H4 (cell line): ENCODE measurements around the gene C1orf232. TPM values are rescaled to one million over a fixed set of nuclear protein-coding genes. Genes with fewer than 3 reads are reported as not detected.

Experiments
- DNase-seq: peaks from one replicate; pipeline ENCODE4 v3.0.0-alpha.2; 2015; ENCODE audit warnings: low spot score
- total RNA-seq: library from RNA; depleted of rRNA; stranded (reverse); fragments of >200 nt; shearing (Covaris generic); gene quantifications from 2 replicates; pipeline ENCODE4 v1.2.3, GENCODE V29; 2014

Gene C1orf232
- total RNA-seq, 1 experiment from 2014 or later: not detected

DNA sequence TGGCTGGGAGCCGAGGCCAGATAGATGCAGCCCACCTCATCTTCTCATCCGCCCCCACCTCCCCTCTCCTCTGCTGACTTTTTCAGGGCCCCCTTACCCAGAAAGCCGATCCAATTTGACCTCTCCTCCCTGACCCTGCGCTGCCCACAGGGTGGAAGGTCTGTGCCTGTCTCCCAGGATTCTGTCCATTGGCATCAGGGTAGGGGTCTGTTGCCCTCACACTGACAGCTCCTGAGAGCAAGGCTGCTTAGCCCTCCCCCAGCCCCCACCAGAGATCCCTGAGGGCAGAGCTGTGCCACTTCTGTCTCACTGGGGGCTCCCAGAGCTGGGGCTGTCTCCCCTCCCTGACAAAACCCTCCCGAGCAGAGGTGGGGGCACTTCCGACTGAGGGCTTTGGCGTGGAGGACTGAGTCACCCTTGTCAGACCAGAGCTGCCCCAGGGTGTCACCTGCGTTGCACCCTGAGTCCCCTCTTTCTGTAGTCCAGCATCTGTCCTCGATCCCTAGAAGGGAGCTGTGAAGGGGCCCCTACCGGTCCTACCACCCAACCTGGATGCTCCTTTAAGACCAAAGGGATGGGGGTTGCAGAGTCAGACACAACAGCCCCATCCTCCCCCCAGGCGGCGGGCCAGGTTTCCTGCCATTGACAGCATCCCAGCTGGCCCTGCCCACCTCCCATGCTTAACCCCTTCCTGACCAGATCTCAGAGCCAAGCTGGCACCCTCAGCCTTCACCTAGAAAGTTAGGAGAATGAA is 12.3 kb downstream of the C1orf232 start:
- no peak for DNase-seq

DNA sequence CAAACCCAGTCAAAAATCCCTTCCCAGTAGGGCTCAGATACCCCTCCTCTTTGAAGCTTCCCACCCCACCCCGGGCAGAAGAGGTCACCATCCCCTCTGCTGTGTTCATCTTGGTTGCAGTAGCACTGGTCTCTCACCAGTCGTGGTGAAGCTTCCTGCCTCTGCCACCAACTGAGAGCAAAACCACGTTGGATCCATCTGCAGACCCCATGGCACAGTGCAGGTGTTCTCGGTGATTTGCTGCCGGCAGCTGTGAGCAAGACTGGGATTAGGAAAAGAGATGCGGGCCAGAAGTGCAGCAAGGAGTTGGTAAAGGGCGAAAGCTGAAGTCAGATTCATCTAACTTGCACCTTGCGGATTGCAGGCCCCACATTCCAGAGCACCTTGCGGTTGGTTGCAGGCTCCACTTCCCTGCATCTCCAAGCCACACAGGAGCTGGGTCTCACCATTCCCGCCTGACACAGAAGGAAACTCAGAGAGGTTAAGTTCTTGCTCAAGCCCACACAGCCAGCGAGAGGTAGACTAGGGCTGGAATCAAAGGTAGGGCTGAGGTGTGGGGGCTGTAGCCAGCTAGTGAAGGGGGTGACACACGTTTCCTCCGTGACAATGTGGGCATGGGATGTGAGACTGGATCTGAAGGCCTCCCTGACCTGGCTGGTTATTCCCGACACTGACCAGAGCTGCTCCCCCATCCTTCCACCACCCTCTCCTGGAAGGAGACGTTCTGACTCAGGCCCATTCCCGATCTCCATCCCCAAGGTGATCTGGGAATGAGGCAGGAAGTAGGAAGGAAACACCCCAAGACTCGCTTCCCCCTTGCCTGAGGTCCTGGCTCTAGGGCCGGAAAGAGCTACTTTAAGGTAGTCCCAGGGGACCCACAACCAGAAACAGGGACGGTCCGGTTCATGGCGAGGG is 13.1 kb downstream of the C1orf232 start:
- DNase-seq: no peak

DNA sequence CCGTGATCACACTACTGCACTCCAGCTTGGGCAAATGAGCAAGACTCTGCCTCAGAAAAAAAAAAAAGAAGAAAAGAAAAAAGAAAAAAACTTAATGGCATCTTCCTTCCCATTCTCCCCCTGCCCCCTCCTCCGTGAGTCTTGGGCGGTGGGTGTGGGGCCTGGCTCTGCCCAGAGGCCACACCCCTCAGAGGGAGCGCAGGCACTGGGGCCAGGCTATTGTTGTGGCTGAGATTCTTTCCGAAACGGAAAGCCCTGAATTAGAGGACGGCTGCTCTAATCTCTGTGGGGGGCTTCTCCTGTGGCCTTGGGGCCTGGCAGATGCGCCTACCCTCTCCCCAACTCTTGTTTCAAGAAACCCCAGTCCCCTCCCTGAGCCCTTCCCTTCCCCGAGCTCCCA is 14.0 kb downstream of the C1orf232 start:
- DNase-seq: no peak

DNA sequence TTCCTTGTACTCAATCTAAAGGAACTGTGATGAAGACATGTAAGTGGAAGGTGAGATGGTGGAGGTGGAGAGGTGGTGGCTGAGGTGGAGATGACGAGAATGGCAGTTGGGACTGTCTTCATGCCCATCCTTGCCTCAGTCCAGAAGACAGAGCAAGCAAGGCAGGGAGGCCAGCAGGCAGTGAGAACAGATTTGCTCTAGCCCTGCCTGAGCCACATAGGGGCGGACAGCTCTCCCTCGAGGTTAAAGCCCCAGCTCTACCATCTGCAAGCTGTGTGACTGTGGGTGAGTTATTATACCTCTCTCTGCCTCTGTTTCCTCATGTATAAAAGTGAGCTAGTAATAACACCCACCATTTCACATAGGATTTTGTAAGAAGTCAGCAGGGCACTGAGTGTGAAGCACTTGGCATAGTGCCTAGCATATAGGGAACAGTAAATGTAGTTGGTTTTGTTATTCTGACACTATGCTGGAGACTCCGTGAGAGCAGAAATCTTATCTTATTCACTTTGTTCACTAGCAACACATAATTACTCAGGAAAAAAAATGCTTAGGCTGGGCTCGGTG is 14.7 kb downstream of the C1orf232 start:
- no peak for DNase-seq

- DNase-seq: no peak
Measured at GRCh38 chr1:26148887-26149286, 19.9 kb downstream of the C1orf232 start.

GRCh38 chr1:26145960-26146294 is 22.8 kb downstream of the C1orf232 start:
- no peak for DNase-seq

DNA sequence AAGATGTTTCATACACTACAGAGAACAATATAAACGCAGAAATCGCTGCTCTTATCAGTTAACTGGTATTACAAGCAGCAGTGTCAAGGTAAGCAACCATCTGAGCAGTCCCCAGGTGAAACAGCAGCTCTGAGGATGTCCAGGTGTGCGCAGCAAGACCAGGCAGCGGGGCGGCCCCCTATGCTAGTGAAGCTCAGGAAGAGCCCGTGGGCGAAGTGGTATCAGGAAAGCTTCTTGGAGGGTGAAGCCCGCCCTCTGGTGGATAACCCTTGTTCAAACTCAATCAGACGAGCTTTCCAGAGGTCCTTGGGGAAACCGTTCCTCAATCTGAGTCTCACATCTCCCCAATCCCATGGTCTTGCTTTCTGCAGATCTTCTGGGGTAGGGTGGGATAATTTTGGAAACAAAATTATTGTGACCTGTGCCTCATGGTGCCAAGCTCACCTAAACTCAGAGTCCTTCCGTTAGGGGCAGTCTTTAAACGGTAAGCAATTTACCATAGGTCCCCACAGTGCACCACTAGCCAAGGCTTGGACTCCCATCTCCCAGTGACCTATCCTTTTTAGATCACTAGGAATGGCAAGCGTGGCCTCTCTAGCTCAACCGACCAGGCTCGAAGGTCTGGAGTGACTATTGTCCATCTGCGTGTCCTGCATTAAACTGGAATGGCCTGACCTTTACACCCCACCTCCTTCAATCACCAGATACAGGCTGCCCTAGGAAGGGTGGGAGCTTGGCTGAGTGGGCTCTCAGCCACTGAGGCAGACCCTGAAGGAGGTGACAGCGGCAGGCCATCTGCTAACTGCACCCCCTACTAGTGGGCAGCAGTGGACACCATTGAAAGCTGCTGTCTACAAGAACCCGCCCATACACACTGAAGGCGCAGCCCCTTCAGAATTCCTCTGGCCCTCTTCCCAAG is 23.5 kb downstream of the C1orf232 start:
- DNase-seq: peak; percentile 66

DNA sequence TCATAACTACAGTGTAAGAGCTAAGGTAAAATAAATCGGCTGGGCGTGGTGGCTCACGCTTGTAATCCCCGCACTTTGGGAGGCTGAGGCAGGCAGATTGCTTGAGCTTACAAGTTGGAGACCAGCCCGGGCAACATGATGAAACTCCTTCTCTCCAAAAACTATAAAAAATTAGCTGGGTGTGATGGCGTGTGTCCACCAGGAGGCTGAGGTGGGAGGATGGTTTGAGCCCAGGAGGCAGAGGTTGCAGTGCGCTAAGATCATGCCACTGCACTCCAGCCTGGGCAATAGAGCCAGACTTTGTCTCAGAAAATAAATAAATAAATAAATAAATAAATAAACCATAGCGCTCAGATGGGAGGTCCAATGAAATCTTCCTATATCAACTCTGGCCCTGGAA is 26.6 kb downstream of the C1orf232 start:
- no peak for DNase-seq

DNA sequence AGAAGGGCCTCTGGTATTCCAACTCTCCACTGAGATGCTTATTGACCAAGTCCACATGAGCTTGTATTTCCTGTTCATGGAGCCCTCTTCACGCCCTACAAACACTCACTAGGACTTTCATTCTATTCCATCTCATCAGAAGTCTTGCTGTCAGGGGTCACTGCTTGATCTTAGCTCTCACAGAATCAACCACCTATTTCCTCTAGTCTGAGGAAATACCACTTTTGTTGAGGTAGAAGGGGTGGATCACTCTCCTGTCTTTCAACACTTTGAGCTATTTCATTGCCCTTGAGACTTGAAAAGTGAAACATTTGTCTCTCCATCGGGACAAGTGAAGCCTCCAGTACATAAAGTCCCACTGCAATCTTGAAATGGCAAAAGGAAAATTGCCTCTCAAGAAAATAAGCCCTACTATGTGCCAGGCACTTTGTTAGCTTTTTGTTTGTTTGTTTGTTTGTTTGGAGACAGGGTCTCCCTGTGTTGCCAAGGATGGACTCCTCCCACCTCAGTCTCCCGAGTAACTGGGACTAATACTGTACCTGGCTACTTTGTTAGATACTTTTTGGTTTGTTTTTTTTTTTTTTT is 29.7 kb downstream of the C1orf232 start:
- DNase-seq: no peak

DNA sequence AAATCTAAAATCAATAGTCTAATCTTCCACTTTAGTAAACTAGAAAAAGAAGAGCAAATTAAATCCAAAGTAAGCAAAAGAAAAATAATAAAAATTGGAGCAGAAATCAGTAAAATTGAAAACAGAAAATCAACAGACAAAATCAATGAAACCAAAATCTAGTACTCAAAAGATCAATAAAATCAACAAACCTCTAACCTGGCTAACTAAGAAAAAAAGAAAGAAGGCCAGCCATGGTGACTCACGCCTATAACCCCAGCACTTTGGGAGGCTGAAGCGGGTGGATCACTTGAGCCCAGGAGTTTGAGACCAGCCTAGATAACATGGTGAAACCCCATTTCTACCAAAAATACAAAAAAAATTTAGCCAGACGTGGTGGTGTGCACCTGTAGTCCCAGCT is 34.3 kb downstream of the C1orf232 start:
- no peak for DNase-seq

DNA sequence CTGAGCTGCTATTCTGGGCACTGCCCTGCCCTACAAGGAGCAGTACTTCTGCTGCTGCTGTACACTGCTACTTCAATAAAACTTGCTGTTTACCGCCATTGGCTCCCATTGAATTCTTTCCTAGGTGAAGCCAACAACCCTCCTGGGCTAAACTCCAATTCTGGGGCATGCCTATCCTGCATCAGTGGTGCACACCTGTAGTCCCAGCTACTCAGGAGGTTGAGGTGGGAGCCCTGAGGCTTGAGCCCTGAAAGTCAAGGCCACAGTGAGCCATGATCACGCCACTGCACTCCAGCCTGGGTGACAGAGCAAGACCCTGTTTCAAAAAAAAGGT is 36.0 kb downstream of the C1orf232 start:
- DNase-seq: no peak

DNA sequence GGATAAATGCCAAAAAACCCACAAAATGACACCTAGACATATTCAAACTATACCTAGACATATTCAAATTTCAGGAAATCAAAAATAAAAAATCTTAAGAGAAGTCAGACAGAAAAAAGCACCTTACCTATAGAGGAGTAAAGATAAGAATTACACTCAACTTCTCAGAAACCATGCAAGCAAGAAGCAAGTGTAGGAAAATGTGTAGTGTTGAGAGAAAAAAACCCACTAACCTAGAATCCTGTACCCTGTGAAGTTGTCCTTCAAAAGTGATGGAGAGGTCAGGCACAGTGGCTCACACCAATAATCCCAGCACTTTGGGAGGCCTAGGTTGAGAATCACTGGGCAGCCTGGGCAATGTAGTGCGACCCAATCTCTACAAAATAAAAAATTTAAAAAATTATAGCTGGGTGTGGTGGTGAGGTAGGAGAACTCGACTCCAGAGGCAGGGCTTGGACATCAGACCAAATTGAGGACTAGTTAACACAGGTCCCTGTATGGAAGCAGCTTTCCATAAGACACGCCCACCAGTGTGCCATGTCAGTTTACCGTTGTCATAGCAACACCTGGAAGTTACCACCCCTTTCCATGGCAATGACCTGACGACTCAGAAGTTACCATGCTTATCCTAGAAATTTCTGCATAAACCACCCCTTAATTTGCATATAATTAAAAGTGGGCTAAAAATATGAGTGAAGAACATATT is 36.5 kb downstream of the C1orf232 start:
- no peak for DNase-seq

DNA sequence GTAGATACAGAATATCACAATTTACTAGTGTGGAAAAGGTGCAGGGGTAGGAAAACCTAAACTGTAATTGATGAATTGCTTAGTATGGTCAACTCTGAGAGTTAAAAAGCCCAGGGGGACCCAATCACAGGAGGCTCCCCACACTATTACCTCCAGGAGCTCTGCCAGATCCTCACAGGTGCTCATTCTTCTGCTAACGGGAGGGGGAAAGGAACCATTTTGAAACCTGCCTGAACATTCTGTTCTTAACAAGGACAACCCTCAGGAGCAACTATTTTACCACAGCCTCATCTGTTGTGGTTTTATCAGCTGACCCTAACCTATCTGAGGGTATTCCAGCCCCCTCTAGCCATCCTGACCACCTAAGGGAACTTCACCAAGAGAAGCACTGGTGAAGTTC is 38.1 kb downstream of the C1orf232 start:
- DNase-seq: no peak

GRCh38 chr1:26129778-26130177 is 39.0 kb downstream of the C1orf232 start:
- DNase-seq: no peak

- no peak for DNase-seq
Measured at GRCh38 chr1:26127235-26128163, 41.3 kb downstream of the C1orf232 start.

DNA sequence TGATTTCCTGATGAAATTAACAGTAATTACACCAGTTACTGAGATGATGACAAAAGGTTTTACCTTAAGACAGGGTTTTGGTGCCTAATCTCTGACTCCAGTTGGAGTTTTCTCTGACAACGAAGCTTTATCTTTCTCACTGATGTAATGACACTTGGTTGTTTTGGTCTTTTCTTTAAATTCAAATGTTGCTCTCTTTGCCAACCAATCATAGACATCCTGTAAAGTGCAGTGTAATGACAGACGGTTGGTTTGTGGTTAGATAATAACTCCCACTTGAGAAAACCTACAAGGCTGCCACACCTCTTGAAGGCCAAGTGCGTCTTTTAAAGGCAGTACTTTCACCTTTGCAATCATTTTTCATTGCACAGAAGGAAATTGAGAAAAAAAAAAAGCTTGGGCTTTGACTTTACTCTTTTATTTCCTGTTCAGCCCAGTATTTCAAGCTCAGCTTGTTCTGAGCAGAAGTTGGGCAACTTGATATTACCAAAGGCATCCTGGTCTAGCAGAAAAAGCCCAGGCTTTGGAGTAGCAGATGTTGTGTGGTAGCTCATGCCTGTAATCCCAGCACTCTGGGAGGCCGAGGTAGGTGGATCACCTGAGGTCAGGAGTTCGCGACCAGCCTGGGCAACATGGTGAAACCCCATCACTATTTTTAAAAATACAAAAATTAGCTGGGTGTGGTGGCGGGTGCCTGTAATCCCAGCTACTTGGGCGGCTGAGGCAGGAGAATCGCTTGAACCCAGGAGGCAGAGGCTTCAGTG is 42.3 kb downstream of the C1orf232 start:
- peak; percentile 95 for DNase-seq

- no peak for DNase-seq
Measured at GRCh38 chr1:26125946-26126320, 42.8 kb downstream of the C1orf232 start.

DNA sequence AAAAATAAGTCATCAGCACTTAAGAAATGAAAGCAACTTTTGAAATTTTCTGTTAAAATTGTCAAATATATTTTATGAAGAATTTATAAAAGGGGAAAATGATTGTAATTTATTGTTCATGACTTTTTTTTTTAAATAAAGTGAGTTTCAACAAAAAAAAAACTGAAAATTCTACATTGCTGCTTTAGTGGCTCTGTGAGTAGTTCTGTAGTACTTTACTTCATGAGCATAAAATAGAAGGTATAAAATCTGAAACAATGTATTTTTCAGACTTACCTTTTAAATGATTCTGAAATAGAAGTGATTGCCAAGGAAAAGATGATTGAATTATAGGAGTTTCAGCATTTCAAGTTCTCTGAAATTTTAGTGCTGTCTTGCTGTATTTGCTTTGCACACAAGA is 43.4 kb downstream of the C1orf232 start:
- DNase-seq: no peak
